GM12873 (cell line): Measurements from ENCODE around the gene TMEM154.

ENCODE experiments used
- CTCF ChIP-seq: IDR thresholded peaks from 2 replicates; pipeline ENCODE4 v1.5.1; 2012; ENCODE audit warnings: low read depth, mild to moderate bottlenecking, moderate library complexity, low read length, control low read depth; ENCODE audit not compliant: insufficient read depth; ENCODE audit errors: missing control alignments

Gene TMEM154

GRCh38 chr4:152719291-152719690, 39.5 kb upstream of the TMEM154 start:
- TF ChIP-seq CTCF = no peak

- TF ChIP-seq CTCF = no peak
Observed at GRCh38 chr4:152715076-152715475, 35.3 kb upstream of the TMEM154 start.

- TF ChIP-seq CTCF = no peak
Observed at GRCh38 chr4:152713951-152714705, 34.3 kb upstream of the TMEM154 start.

GRCh38 chr4:152709675-152710438, 30.1 kb upstream of the TMEM154 start:
- no peak for TF ChIP-seq CTCF

- no peak for TF ChIP-seq CTCF
Observed at GRCh38 chr4:152708796-152709195, 29.0 kb upstream of the TMEM154 start.

- no peak for TF ChIP-seq CTCF
Observed at GRCh38 chr4:152708361-152708760, 28.6 kb upstream of the TMEM154 start.

GRCh38 chr4:152707632-152708031, 27.8 kb upstream of the TMEM154 start:
- TF ChIP-seq CTCF = no peak
